Measurements from ENCODE around the gene GPR63. TPM values are rescaled to one million over a fixed set of nuclear protein-coding genes. Genes with fewer than 3 reads are reported as not detected.
"Not testable (repeated sequence)": the region's sequence is repeated elsewhere in the genome, so short reads cannot be mapped to it uniquely, and the experiment has no call there.

Gene GPR63, protein sequence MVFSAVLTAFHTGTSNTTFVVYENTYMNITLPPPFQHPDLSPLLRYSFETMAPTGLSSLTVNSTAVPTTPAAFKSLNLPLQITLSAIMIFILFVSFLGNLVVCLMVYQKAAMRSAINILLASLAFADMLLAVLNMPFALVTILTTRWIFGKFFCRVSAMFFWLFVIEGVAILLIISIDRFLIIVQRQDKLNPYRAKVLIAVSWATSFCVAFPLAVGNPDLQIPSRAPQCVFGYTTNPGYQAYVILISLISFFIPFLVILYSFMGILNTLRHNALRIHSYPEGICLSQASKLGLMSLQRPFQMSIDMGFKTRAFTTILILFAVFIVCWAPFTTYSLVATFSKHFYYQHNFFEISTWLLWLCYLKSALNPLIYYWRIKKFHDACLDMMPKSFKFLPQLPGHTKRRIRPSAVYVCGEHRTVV
- under 1 TPM; 0.11 to 0.95 (median 0.80) TPM for total RNA-seq

DNA sequence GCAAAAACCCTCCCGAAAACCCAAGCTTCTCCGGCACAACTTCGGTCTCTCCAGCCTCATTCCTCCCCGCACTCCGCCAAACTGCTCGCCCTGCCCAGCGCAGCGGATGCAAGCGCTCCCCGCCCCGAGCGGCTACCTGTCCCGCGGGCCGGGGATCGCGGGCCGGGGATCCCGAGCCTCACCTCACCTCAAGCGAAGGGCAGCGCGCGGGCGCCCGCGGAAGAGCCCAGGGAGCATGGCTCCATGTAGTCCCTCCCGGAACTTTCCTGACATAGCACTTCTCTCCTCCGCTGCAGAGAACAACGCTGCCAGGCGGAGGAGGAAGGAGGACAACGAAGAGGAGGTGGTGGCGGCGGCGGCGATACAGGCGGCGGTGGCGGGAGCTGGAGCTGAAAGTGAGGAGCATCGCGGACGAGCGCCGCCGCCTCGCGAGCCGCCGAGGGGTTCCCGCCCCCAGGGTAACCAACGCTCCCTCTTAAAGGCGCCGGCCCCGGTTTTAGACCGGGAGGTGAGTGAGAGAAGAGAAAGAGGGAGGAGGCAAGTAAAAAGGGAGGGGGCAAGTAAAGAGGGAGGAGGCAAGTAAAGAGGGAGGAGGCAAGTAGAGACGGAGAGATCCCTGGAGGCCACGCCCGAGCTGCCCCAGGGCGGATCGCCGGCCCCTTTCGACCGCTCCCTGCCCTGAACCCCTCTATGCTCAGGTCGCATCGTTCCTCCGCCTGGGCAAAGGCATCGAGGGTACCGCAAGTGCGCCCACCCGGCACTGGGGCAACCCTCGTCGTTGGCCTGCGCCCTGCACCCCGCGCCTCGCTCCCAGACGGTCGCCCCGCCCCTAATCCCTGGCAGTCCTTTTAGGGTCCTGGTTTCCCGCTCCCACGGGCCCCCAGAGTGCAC lies at the start of gene GPR63:
Gene GPR63 (minus strand): TSS at position 397 of the 891 bp plus-strand sequence. CDS start 37,746 bp downstream, outside the sequence.
- WGBS, 2 donors = 1 to 2% methylated on average over 33 to 47 of the region's 80 CpGs
- no peaks in the 10 kb centered on the region for H3K9me3 ChIP-seq
- intact Hi-C loops (cut with DNase I) = no loop called here
- peaks cover 0 to 15% (median 0%) of the 10 kb centered on the region in 4 donors for H3K27me3 ChIP-seq
- H3K4me1 ChIP-seq = peaks cover 3 to 23% (median 6%) of the 10 kb centered on the region in 3 donors
- DNase-seq = no peak
- peak within 1 kb of the TSS; percentile 46 to 70 (median 56) for H3K27ac ChIP-seq
- peak within 1 kb of the TSS; percentile 50 to 84 (median 70) for H3K4me3 ChIP-seq
- TF ChIP-seq, protein P1, sequence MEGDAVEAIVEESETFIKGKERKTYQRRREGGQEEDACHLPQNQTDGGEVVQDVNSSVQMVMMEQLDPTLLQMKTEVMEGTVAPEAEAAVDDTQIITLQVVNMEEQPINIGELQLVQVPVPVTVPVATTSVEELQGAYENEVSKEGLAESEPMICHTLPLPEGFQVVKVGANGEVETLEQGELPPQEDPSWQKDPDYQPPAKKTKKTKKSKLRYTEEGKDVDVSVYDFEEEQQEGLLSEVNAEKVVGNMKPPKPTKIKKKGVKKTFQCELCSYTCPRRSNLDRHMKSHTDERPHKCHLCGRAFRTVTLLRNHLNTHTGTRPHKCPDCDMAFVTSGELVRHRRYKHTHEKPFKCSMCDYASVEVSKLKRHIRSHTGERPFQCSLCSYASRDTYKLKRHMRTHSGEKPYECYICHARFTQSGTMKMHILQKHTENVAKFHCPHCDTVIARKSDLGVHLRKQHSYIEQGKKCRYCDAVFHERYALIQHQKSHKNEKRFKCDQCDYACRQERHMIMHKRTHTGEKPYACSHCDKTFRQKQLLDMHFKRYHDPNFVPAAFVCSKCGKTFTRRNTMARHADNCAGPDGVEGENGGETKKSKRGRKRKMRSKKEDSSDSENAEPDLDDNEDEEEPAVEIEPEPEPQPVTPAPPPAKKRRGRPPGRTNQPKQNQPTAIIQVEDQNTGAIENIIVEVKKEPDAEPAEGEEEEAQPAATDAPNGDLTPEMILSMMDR (IDR thresholded peaks at IDR 0.05) = no peak
- peak in 1 of 4 donors; percentile 56 for TF ChIP-seq POLR2A (IDR thresholded peaks at IDR 0.05)
- no peaks in the 10 kb centered on the region for H3K36me3 ChIP-seq

DNA sequence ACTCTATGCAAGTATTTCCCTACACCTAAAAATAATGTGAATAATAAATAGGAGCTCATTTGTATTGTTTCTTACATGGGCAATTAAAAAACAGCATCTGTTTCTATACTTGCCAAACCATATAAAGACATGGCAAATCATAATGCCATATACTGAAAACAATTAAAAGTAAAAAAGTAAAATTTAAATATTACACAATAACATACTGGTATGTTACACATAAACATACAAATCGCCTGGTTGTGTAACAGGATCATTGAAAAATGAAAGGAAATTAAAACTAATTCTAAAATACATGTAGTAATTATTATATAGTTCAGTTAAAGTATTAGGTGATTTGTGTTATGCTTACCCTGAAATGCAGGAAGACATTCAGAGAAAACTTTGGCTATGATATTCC lies 49.2 kb upstream of the GPR63 start:
- no peak for DNase-seq
- TF ChIP-seq, protein P1 (IDR thresholded peaks at IDR 0.05) = no peak
- no peak for TF ChIP-seq POLR2A (IDR thresholded peaks at IDR 0.05)
- intact Hi-C loops (cut with DNase I) = no loop called here

DNA sequence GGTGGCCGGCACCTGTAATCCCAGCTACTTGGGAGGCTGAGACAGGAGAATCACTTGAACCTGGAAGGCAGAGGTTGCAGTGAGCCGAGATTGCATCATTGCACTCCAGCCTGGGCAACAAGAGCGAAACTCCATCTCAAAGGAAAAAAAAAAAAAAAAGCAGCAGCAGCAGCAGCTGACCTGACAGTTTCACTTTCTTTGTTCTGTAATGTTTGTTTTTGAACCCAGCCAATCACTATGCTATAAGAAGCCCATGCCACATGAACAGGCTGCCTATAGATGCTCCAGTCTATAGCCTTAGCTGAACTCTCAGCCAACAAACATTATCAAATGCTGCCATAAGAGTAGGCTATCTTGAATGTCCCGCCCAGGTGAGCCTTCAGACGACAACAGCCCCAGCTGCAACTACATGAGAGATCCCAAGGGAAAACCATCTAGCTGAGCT lies 47.9 kb upstream of the GPR63 start:
- intact Hi-C loops (cut with DNase I); H3K4me3 ChIP-seq; H3K9me3 ChIP-seq; H3K27me3 ChIP-seq; DNase-seq; H3K27ac ChIP-seq; H3K36me3 ChIP-seq; H3K4me1 ChIP-seq: not testable (repeated sequence)
- 31 to 41% methylated on average over 3 to 5 of the region's 5 CpGs for WGBS, 2 donors

More for the DNA sequence above, 49.2 kb upstream of the GPR63 start:
- Histone ChIP-seq H3K9me3 (no peaks in the 10 kb centered on the region), H3K27me3 (no peaks in the 10 kb centered on the region), H3K36me3 (peaks cover 0 to 21% (median 0%) of the 10 kb centered on the region in 3 donors), H3K27ac (no peak overlapping the region), H3K4me3 (no peak overlapping the region), H3K4me1 (no peaks in the 10 kb centered on the region)
- WGBS, 2 donors = 77 to 84% methylated on average over 1 of the region's 1 CpG

DNA sequence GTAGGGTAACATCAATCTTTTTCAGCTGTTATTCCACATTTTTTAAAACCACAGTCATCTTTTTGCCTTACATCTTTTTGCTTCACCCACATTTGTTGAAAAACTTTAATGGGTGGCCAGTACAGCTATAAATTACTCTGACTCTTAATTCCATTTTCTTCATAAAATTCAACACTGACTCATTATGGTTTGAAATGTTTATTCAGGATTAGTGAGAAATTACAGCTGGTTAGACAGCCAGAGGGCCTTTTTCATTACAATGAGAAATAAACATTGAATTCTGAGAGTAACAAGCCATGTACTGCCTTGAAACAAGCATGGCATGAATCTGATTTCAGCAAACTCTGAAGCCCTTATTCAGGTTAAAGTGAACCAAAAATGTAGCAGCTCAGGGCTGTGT lies 40.9 kb upstream of the GPR63 start:
- no peaks in the 10 kb centered on the region for H3K4me1 ChIP-seq
- H3K27ac ChIP-seq = no peak overlapping the region
- H3K4me3 ChIP-seq = no peak overlapping the region
- TF ChIP-seq, protein P1 (IDR thresholded peaks at IDR 0.05) = no peak
- no peak for TF ChIP-seq POLR2A (IDR thresholded peaks at IDR 0.05)
- H3K36me3 ChIP-seq = no peaks in the 10 kb centered on the region
- intact Hi-C loops (cut with DNase I) = no loop called here
- DNase-seq = no peak
- H3K27me3 ChIP-seq = no peaks in the 10 kb centered on the region
- no peaks in the 10 kb centered on the region for H3K9me3 ChIP-seq

DNA sequence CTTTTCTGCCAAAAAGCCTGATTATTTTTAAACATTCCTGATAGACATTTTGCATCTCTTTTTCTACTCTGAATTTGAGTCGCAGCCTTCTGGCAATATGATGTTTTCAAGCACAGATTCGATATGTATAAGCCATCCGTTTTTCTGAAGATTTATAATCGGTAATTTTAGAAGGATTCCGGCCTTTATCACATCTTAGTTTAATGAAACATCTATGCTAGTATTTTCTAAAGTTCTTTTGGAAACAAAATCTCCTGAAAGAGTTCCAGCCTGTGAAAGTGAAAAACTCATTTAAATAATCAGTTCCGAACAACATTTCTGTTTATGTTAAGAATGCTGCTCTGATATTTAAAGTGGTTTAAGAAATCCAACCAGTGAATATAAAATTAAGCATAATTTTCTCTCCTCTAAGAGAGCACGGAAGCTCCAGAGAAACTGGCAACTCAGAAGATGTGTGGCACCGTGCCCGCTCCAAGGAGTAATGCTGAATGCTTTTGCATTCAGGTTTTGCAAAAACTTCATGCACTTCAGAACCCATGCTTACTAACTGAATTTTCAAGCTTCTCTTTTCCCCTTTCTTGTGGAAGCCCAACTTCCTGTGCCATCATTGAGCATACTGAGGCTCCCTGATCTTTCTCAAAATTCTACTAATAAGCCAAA lies 39.7 kb upstream of the GPR63 start:
- no peaks in the 10 kb centered on the region for H3K4me1 ChIP-seq
- intact Hi-C loops (cut with DNase I) = no loop called here
- TF ChIP-seq, protein P1 (IDR thresholded peaks at IDR 0.05) = no peak
- DNase-seq = no peak
- H3K27me3 ChIP-seq = no peaks in the 10 kb centered on the region
- 76 to 89% methylated on average over 9 of the region's 9 CpGs for WGBS, 2 donors
- H3K9me3 ChIP-seq = no peaks in the 10 kb centered on the region
- H3K36me3 ChIP-seq = no peaks in the 10 kb centered on the region
- no peak overlapping the region for H3K4me3 ChIP-seq
- no peak overlapping the region for H3K27ac ChIP-seq

All from esophagus squamous epithelium (tissue), 5 donors.